GM18907 (cell line): ENCODE results near the gene PTPN3.

Source experiments
- ATAC-seq: cut with Tn5 transposase; IDR thresholded peaks from one replicate; pipeline ENCODE4 v1.9.1; 2021; ENCODE audit warnings: mild to moderate bottlenecking, moderate library complexity; ENCODE audit not compliant: unreplicated experiment

PTPN3 gene

DNA sequence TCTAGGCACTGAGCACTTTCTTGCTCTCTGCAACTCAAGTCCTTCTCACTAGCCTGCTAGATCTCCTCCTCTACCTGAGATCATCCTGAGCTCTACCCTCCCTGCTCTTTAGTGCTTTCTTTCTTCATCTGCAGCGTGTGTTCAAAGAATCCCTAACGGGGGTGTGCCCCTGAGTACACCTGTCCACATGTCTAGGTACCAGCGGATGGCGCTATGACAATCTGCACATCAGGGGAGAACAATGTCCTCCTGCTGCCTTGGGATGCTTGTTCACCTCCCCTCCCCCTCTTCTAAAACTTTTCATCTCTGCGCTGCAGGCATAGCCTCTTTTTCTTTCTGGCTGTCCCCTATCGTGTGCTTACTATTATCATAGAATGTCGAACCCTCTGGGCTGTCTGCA is 42.7 kb downstream of the PTPN3 start:
- no peak for ATAC-seq

DNA sequence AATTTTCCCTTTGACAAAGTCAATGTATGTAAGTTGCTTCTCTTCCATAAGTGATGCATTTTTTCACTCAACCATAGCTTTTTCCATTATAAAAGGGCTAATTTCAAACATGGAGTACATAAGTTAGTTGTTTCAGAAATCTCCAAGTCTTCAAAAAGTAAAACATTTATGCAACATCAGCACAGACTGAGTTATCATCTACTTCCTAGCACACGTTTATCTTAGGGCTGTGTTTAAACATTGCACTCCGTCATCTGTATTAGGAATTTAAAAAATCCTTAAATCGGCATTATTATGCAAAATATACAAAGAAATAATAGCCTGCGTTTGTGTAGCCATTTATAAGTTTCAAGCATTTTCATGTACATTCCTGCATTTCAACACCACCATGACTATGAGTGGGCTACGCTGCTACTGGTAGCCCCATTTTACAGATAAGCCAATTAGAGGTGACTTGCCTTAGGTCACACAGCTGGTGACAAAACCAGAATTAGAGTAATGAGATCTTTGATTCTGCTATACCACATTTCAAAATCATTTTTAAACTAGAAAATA is 43.4 kb downstream of the PTPN3 start:
- ATAC-seq: no peak

DNA sequence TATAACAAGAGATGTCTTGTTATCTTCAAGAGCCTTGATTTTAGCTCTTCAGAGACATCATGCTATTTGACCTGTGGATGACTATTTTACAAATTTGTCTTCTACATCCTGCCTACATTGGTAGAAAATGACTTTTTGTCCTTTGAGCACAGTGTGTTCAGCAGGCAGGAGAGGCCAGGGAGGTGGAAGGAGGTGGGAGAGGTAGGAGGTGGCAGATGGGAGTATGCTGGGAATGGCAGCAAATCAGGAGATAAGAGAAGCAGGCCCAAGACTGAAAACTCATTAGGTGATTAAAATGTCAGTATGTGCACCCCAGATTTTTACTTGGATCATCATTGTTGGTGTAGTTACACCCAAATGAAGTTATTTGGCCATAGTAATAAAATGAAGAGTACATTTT is 44.1 kb downstream of the PTPN3 start:
- ATAC-seq: no peak

DNA sequence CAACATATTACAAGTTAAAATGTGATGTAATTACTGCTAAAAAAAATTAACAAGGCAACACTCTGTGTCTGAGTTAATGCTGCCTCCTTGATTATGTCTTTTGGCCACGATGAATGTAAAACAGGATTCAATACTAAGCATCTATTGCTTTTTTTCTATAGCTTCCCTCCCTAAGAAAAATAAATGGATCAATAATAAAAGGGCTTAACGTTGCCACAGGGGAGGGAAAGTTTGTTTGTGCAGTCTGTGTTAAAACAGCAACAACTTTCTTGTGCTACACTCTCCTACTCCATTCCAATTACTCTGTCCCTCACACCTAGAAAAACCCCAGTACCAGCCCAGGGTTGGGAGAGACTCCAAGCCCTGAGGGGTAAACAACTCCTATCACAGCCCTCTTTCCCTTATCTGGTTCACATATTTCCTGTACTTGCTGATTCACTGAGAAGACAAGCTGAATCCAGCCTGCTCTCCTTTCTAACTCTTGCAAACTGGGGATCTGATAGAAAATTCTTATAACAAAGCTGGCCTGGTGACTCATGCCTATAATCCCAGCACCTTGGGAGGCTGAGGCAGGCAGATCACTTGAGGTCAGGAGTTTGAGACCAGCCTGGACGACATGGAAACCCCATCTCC is 44.8 kb downstream of the PTPN3 start:
- ATAC-seq: no peak

DNA sequence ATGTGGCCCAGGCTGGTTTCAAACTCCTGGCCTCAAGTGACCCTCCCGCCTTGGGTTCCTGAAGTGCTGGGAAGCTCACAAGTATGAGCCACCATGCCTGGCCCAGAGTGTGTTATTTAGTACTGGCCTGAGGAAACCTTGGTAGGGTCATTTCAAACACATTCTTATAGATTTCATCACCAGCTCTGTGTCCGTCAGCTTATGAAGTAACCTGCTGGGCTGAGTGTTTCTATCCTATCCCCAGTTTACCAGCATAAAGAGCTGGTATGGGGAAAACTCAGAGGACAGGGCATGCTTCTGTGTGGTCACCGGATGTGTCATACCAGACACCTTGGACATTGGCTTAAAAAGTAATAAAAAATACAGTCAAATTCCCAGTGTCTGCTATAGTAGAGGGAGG is 45.3 kb downstream of the PTPN3 start:
- no peak for ATAC-seq

DNA sequence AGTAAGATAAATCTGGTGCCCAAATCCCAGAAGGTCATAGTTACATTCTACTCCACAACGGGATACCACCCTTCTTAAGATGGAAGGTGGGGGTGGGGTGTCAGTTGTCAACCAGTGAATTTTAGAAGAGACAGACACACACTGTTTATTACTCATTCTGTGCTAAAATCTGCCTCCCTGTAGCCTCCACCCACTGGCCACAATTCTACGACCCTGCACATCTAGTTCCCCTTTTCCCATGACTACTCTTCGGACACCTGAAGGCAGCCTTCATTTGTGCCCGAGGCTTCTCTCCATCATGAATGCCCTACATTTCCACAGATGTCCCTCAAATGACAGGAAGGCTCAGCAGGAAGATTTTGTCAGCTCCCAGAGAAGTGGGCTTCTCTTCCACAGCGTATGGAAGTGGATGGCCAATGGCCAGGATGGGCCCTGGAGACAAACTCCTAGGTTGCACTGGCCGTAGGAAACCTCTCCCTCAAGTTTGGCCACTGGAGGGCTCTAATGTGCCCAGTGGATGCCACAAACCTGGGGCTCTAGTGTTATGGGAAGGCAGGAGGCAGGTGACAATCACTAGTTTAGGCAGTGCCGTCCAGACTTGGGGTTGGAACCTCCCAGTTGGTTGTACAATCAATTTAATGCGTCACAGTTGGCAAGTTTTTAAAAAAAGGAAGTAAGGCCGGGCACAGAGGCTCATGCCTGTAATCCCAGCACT is 46.6 kb downstream of the PTPN3 start:
- no peak for ATAC-seq

DNA sequence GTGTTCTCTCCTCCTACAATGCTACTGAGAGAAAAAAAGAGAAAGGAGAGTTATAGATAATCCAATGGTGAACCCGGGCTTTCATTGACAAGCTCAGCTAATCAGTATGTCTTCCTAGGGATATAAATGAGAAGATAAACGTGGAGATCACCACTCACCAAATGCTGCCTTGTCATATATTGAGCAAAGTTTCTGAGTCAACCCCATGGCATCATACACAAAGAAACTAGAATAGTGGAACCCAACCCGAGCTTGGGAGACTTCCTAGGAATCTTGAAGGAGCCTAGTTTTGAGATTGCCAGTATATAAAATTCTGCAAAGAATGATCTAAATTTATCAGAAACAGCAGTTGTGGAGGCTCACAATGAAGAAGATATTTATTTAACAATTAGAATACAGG is 47.8 kb downstream of the PTPN3 start:
- ATAC-seq: no peak

DNA sequence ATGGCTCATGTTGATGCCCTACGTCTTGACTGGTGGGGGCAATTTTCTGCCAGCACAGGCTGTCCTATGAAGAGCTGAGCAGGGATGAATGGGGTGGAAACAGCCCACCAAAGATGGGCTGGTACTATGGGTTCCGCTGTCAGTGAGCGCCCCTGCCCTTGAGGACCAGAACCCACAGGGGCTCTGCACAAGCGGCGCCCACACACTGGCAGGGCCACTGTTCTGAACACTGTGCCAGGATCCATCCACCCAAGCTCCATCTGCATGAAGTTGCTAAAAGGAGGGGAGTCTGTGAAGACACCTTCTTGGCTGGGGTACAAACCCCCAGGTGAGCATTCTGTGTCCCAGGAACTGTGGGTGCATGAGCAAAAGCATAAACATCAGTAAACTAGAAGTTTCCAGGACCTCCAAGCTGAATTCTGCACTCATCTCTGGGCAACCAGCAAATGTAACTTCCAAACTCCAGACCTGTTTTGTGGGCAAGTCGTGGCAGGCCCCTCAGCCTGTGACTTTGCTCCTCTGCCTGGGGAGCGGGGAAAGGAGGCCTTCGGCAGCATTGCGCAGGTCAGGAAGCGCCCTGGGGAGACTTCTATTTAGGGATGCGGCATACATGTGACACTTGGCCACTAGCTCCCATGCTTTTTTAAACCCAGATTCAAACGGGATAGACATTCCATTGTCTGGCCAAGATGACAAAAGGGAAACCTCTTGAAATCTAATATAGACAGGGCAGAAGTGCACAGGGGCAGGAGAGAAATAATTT is 48.9 kb downstream of the PTPN3 start:
- ATAC-seq: no peak

DNA sequence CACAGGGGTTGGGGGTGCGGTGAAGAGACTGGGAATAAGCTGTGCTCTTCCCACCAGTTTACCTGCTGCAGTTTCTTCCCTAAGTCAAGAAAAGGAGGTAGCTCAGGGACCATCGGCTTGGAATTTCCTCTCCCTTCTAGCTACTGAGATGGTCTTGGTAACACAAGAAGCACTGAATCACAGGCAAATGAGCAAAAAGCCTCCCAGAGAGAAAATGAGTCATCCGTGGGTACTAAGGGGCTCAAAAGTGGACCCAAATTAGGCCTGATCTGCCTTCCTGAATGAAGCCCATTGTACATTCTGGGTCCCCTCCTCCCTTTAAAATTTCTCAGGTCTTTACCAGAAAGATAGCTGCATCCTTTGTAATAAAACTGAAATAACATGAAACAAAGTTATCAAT is 49.9 kb downstream of the PTPN3 start:
- no peak for ATAC-seq

DNA sequence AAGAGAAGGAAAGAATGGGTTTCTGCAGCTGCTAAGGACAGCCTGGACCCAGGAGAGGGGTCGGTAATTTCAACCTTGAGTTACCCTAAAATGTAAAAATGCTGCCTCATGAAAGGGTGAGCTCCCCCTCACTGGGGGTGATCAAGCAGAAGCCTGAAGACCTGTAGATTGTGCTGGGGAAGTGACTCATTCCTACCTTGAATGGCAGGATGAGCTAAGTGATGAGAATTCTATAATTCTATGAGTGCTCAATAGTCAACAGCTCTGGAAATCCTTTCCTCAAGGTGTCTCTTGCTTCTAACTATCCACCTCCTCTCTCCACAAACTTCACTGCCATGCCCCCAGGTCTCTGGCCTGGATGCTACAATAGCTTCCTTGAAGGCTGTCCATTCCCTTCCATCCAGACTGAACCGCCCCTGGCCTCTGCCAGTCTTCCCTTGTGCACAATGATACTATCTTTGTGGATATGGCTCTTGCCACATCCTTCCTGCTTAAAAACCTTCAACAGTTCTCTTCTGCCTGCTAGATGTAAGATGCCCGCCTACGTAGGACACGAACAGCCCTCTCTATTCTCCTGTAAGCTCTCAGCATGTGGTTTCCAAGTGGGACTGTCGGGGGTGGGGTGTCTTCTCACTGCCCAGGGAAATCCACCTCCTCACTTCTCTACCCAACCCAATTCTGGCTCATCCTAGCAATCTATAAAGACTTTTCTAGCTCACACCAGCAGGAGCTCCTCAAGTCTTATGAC is 50.6 kb downstream of the PTPN3 start:
- no peak for ATAC-seq

DNA sequence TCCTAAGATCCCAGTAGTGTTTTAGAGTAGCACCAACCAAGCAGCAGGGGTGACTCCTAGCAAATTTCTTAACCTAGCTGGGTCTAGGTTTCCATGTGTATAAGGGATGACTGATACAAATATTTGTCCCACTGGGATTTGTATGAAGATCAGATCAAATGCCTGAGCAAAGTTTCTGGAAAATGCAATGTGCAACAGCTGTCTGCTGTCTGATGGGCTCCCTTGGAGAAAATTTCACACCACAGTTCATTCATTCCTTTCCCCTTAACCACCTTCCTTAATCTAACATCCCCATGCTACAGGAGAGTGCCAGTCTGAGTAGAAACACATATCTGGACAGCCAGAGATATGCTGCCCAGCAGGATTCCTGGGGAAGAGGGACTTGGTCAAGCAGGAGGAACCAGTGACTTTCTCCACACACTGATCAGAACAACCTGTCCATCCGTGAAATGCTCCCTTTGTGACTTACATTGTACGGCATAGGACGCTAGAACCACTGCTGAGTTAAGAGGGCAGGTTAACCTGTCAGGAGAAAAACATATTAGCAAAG is 53.3 kb downstream of the PTPN3 start:
- no peak for ATAC-seq

DNA sequence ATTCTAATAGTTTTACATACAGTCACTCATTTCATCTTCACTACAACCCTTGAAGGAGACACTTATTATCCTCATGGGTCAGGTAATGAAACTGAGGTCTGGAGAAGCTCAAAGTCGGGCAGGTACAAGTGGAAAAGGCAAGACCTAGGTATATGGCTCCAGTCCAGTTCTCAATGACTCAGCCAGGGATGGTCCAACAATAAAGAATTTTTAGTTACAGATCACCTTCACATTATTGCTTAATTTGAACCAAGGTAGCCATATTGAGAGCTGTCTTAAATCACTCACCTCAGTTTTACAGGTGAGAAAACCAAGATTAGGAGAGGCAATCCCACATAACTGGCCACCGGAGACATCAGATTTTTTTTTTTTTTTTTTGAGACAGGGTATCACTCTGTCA is 55.4 kb downstream of the PTPN3 start:
- no peak for ATAC-seq

DNA sequence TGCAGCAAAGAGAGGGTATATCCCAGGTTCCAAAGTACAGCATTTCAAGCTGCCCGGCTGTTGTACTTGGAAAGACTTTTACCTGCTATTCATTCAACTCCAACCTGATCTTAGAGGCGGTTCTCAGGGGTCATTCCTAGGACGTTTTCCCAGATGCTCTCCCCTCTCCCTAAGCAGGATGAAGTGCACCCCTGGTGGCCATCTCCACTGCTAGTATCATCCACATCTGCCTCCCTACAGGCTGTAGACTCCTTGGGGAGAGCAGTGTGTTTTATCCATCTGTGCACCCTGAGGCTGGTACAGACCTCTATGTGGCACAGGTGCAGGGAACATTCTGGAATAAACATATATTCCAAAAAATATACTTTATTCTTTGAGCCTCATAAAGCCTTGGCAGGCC is 56.8 kb downstream of the PTPN3 start:
- peak; percentile 5 for ATAC-seq

DNA sequence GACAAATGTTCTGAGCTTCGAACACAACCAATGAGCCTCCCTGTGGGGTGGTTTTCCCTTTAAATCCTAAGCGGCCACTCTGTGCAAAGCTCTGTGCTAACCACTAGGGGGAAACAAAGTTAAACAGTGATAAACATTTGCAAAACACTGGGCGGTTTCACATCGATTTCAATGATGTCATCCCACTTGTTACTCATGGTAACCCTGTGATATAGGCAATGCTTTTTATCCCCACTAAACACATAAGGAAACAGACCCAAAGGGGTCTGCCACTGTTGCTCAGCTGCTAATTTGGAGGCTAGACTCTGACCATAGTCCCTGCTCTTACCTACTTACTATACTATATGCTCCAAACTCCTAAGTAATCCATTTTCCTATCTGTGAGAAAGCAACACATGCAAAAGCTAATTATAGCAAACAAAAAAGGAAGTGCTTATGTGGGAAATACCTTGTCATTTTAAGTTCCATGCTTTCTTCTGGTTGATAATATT is 57.3 kb downstream of the PTPN3 start:
- peak; percentile 94 for ATAC-seq

DNA sequence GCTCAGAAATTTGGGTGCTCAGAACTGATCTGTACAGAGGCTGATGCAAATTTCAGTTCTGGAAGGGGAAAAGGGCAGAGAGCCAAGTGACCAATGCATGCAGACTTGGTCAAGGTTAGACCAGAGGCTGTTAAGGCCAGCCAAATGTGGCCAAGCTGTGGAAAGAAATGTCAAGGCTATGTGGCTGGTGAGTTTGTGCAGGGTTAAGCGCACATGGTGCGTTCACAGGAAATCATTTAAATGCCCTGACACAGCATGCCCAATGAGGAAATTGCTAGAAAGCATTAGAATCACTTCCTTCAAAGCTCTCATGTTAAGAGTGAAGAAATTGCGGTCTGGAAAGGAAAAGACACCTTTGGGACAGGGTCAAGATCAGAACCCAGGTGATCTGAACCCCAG is 58.0 kb downstream of the PTPN3 start:
- ATAC-seq: peak; percentile 44

DNA sequence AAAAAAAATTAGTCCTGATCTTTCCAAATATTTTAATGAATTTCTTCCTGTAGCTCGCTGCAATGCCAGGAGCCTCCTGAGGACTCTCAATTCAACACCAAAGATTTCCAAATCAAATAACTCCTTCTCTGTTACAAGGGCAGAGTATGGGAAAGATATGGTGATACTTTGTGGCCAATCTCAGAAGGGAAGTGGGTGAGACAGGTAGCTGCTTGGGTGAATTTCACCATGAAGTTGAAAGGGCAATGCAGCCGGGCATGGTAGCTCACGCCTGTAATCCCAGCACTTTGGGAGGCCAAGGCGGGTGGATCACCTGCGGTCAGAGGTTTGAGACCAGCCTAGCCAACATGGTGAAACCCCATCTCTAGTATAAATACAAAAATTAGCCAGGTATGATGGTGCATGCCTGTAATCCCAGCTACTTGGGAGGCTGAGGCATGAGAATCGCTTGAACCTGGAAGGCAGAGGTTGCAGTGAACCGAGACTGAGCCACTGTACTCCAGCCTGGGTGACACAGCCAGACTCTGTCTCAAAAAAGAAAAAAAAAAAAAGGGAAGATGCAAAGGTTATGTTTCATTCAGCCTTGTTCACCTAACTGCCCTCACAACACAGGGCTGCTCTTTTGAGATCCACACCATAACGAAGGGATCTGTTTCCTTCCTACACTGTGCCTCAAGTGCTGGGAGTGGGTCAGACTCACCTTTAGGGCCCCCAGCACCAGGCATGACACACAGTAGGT is 58.6 kb downstream of the PTPN3 start:
- ATAC-seq: no peak

DNA sequence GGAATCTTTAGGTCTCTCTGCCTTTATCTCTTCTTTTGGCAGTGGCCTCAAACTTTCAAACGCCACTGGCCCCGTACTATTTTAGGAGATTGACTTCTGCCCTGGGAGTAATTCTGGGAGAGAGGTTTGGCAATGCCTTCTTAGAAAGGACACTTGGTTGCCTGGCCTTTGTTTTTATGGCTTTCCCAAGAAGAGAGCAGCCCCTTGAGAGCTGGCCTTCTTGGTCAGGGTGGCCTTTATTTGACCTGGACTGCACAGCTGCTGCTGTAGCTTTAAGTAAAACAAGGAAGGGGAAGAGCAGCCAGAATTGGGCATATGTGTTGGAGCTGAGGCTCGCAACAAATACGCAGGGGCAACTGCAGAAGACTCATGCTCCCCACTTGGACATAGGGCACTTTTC is 60.8 kb downstream of the PTPN3 start:
- ATAC-seq: no peak

DNA sequence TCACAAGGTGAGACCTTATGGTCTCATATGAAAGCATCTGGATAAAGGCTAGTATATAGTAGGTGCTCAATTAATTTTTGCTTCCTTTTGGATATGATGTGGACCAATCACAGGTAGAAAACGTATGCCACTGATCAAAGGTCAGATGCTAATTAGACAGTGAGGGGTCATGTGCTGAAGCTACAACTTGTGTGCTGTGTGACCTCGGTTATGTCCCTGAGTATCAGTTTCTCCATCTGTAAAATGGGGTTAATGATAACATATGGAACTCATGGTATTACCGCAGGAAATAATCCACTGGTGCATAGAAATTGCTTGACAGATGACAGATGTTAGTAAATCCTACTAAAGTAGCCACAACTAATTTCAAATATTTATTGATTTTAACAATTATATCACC is 62.0 kb downstream of the PTPN3 start:
- no peak for ATAC-seq

DNA sequence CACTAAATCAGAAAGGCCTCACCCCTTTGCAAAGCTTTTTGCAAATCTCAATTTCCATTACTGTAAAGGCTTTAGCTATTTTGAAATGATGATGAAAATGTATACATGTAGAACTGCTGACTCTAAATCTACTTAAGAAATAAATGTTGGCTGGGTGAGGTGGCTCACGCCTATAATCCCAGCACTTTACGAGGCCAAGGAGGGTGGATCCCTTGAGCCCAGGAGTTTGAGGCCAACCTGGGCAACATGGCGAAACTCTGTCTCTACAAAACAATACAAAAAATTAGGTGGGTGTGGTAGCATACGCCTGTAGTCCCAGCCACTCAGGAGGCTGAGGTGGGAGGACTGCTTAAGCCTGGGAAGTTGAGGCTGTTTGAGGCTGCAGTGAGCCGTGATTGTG is 64.6 kb downstream of the PTPN3 start:
- no peak for ATAC-seq

DNA sequence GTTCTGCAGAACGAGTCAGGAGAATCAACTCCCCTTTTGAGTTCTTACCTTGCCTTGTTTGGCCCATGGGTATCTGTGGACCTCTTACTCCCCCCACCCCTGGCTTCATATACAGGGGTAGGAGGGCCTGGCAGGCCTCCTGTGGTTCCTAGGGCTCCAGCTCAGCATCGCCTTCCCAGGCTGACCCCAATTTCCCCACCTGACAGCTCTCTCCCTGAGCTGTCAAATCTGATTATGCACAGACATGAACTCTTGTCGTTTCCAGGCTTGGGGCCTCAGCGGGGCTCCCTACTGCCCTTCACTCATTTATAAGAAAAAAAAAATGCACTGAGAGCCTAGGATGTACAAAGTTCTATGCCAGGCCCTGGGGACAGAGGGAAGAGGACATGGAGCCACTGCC is 67.9 kb downstream of the PTPN3 start:
- no peak for ATAC-seq
